Astrocyte (in vitro differentiated cells and primary cell): ENCODE data around the gene FMNL1.

Experiments
- EZH2 ChIP-seq: IDR thresholded peaks from 2 replicates; pipeline ENCODE4 v1.6.1; 2012; ENCODE audit warnings: mild to moderate bottlenecking, low read length, inconsistent platforms; ENCODE audit not compliant: insufficient read depth
- TF ChIP-seq, protein P1 (sequence below): IDR thresholded peaks from 2 replicates; pipeline ENCODE4 v1.5.1; 2011; ENCODE audit warnings: low read depth, mild to moderate bottlenecking, inconsistent platforms, low read length, moderate library complexity; ENCODE audit not compliant: insufficient read depth

DNA sequence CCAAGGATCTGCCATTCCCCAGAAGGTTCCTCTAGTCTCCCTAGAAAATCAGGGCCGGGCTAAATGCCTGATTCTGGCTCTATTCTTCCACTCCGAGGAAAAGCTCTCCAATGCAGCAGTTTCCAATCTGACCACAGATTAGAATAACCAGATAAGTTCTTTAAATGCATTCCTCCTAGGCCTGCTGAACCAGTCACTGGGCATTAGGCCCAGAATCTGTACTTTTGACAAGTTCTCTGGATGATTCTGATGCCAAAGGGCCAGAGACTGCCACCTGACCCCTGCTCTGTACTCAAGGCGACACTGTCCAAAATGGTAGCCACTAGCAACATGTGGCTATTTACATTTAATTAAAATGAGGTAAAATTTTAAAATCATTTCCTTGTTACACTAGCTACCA lies 72.8 kb downstream of the FMNL1 start:
- TF ChIP-seq, protein P1, sequence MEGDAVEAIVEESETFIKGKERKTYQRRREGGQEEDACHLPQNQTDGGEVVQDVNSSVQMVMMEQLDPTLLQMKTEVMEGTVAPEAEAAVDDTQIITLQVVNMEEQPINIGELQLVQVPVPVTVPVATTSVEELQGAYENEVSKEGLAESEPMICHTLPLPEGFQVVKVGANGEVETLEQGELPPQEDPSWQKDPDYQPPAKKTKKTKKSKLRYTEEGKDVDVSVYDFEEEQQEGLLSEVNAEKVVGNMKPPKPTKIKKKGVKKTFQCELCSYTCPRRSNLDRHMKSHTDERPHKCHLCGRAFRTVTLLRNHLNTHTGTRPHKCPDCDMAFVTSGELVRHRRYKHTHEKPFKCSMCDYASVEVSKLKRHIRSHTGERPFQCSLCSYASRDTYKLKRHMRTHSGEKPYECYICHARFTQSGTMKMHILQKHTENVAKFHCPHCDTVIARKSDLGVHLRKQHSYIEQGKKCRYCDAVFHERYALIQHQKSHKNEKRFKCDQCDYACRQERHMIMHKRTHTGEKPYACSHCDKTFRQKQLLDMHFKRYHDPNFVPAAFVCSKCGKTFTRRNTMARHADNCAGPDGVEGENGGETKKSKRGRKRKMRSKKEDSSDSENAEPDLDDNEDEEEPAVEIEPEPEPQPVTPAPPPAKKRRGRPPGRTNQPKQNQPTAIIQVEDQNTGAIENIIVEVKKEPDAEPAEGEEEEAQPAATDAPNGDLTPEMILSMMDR, result no peak
- TF ChIP-seq EZH2, result no peak
